A172 (cell line): ENCODE results near the gene SH3GL2. TPM values are rescaled to one million over a fixed set of nuclear protein-coding genes. Genes with fewer than 3 reads are reported as not detected.
A peak's percentile ranks its signal among the peaks of the same experiment; 100 is the strongest.

Experiments
- DNase-seq: peaks from one replicate; pipeline ENCODE4 v3.0.0-alpha.2; 2015; ENCODE audit warnings: low spot score
- total RNA-seq: library from RNA; depleted of rRNA; stranded (reverse); fragments of >200 nt; shearing (Covaris generic); gene quantifications from 2 replicates; pipeline ENCODE4 v1.2.3, GENCODE V29; 2014

The SH3GL2 gene
- total RNA-seq, 1 experiment from 2014 or later = not detected

GRCh38 chr9:17810728-17811571 lies 232.1 kb downstream of the SH3GL2 start:
- DNase-seq = peak; percentile 48

- no peak for DNase-seq
Measured at GRCh38 chr9:17813798-17814197, 234.9 kb downstream of the SH3GL2 start.

GRCh38 chr9:17816431-17817027 lies 237.7 kb downstream of the SH3GL2 start:
- no peak for DNase-seq

GRCh38 chr9:17824191-17824590 lies 245.3 kb downstream of the SH3GL2 start:
- peak; percentile 13 for DNase-seq

GRCh38 chr9:17824616-17825264 lies 245.9 kb downstream of the SH3GL2 start:
- DNase-seq = peak; percentile 7

- no peak for DNase-seq
Measured at GRCh38 chr9:17825265-17825659, 246.4 kb downstream of the SH3GL2 start.

- DNase-seq = no peak
Measured at GRCh38 chr9:17829064-17829463, 250.2 kb downstream of the SH3GL2 start.

GRCh38 chr9:17829812-17830385 lies 251.0 kb downstream of the SH3GL2 start:
- no peak for DNase-seq

GRCh38 chr9:17832812-17833211 lies 253.9 kb downstream of the SH3GL2 start:
- no peak for DNase-seq

GRCh38 chr9:17833846-17834245 lies 255.0 kb downstream of the SH3GL2 start:
- no peak for DNase-seq

GRCh38 chr9:17837965-17838364 lies 259.1 kb downstream of the SH3GL2 start:
- no peak for DNase-seq

- no peak for DNase-seq
Measured at GRCh38 chr9:17839776-17840175, 260.9 kb downstream of the SH3GL2 start.

- no peak for DNase-seq
Measured at GRCh38 chr9:17843236-17843635, 264.4 kb downstream of the SH3GL2 start.
